ENCODE data around the gene HSF5.

HSF5 gene

DNA sequence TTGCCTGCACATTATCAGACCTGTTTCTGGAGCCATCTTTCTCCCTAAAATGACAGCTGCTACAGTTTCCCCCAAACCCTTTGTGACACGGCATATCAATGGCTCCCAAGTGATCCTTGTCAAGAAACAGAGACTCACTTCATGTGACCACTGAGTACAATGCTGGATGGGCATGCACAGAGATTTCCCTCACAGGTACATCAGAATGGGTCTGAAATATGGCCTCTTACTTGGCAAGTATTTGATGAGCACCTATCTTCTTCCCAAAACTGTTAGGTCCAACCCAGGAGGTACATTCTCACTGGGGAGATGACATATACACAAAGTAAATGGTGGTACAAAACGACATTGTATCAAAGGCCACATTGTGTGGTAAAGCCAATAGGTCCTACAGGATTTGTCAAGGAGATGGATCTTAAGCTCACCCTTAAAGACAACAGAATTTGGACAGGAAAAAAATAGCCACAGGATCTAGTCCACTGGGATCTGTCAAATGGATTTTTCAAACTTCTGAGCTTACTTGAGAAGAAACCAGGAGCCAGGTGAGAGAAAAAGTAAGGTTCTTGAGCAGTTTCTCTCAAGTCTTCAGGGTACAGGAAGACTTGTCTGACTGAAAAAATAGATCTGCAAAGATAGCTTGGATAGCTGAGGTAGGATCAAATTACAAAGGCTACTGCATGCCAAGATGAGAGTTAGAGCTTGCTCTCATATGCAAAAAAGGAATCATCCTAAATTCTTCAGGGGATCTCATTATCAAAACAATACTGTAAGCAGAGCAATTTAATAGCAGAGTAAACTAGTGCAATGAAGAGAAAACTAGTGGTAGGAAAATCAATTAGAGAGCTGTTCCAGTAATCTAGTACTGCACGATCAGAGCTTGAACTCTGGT lies 99.7 kb downstream of the HSF5 start:
- H3K36me3 Mint-ChIP-seq (ENCODE audit: low read depth) = no peaks in the 10 kb centered on the region
- H3K27me3 Mint-ChIP-seq = peaks cover 22% of the 10 kb centered on the region
- H3K4me1 Mint-ChIP-seq (ENCODE audit: low read depth) = peaks cover 23% of the 10 kb centered on the region
- H3K27ac Mint-ChIP-seq = no peak overlapping the region
- intact Hi-C loops (cut with micrococcal nuclease) = no loop called here
- H3K4me3 Mint-ChIP-seq = no peak overlapping the region
- H3K9me3 Mint-ChIP-seq = no peaks in the 10 kb centered on the region

DNA sequence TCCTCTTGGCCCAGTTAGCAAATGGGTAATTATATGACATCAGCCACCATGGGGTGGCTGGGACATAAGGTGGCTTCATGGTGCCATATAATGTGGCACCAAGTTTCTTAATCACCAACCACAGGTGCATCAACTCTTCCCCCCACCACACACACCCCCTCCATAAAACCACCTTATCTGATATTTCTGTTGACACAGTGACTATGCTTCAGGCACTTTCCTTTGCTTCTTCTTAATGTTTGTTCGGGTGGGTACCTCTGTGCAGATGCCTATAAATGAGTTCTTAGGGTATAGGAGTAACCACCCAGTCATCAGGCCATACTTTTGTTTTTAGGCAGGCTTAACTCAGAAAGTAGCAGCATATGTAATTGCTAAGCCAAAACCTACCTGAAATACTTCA lies 100.4 kb downstream of the HSF5 start:
- Mint-ChIP-seq H3K27me3 (peaks cover 22% of the 10 kb centered on the region), H3K4me1 (ENCODE audit: low read depth) (peaks cover 23% of the 10 kb centered on the region), H3K9me3 (no peaks in the 10 kb centered on the region), H3K36me3 (ENCODE audit: low read depth) (no peaks in the 10 kb centered on the region), H3K27ac (no peak overlapping the region), H3K4me3 (no peak overlapping the region)
- intact Hi-C loops (cut with micrococcal nuclease) = no loop called here

DNA sequence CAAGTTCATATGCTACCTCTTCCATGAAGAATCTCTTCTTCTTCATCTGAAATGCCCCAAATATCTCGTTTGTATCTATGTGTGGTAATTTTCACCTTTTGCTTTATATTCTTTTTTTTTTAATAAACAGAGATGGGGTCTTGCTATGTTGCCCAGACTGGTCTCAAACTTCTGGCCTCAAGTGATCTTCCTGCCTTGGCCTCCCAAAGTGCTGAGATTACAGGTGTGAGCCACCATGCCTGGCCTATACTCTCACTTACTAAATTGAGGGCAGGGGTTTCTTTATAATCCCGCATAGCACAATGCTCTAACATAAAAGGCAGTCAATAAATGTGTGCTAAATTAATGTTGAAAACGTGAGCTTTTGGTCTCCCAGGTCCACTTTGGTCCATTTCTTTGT lies 101.5 kb downstream of the HSF5 start:
- intact Hi-C loops (cut with micrococcal nuclease) = no loop called here
- no peak overlapping the region for H3K27ac Mint-ChIP-seq

DNA sequence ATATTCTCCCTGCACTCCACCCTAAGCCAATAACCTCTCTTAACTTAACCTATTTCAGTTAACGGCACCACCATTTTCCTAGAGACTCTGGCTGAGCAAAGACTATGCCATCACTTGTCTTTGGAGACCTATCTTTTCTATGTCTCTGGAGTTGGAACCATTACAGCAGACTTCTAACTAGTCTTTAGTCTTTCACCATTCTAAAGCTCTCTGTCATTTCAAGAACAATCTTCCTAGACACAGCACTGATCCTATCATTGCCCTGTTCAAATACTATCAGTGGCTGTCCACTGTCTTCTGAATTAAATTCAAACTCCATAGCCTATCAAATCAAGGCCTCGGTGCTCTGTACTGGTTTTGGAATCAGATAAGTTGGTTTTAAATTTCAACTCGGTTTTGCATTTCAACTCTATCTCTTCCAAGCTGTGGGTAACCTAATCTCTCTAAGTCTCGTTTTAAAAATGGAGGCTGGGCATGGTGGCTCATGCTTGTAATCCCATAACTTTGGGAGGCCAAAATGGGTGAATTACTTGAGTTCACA lies 102.8 kb downstream of the HSF5 start:
- Mint-ChIP-seq H3K27me3 (peaks cover 18% of the 10 kb centered on the region), H3K4me3 (no peak overlapping the region), H3K36me3 (ENCODE audit: low read depth) (no peaks in the 10 kb centered on the region), H3K27ac (no peak overlapping the region), H3K9me3 (no peaks in the 10 kb centered on the region), H3K4me1 (ENCODE audit: low read depth) (peaks cover 35% of the 10 kb centered on the region)
- intact Hi-C loops (cut with micrococcal nuclease) = no loop called here

More for the DNA sequence above, 101.5 kb downstream of the HSF5 start:
- Mint-ChIP-seq H3K36me3 (ENCODE audit: low read depth) (no peaks in the 10 kb centered on the region), H3K27me3 (peaks cover 21% of the 10 kb centered on the region), H3K4me1 (ENCODE audit: low read depth) (peaks cover 34% of the 10 kb centered on the region), H3K4me3 (no peak overlapping the region), H3K9me3 (no peaks in the 10 kb centered on the region)

DNA sequence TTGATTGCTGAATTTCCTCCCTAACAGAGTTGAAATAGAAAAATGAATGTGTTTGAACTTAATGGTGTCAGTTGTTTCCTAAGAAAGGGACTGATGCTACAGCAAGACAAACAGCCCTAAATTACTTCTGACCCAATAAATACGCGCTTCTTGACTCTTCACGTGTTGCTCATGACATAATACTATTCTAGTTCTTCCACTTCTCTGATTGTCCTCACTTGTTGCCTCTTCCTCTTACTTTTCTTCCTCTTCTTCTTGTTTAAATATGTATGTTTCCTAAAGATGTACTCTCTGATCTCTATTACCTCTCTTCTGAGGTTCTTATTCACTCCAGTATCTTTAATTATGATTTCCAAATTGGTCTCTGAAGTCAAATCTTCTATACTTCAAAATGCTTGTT lies 103.3 kb downstream of the HSF5 start:
- intact Hi-C loops (cut with micrococcal nuclease) = no loop called here
- no peaks in the 10 kb centered on the region for H3K9me3 Mint-ChIP-seq

DNA sequence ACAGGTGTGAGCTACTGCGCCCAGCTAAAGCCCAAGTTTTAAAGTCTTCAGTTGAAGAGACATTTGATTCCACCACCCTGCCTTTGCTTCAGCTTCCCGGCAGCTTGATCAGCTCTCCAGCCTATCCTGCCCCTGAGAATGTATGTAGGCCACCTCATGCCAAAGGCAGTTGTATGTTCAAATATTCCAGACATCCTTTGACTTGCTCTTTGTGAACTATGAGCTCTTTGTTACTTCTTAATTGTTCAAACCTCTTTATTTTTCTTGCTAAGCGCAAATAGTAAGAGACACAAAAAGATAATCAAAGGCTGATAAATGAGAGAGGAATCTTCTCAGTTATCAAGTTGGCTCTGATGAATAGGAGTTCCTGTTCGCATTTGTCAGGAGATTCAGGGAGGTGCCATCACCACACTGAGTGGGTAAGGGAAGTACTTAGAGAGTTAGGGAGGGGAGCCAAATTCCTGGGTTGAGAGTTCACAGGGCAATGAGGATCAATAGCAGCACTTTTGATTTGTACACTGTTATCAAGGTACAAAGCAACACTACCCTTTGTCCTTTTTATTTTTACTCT lies 104.2 kb downstream of the HSF5 start:
- peaks cover 37% of the 10 kb centered on the region for H3K4me1 Mint-ChIP-seq (ENCODE audit: low read depth)
- no peaks in the 10 kb centered on the region for H3K9me3 Mint-ChIP-seq
- no peak overlapping the region for H3K4me3 Mint-ChIP-seq
- intact Hi-C loops (cut with micrococcal nuclease) = no loop called here
- no peak overlapping the region for H3K27ac Mint-ChIP-seq
- H3K36me3 Mint-ChIP-seq (ENCODE audit: low read depth) = no peaks in the 10 kb centered on the region
- H3K27me3 Mint-ChIP-seq = peaks cover 19% of the 10 kb centered on the region

More for the DNA sequence above, 103.3 kb downstream of the HSF5 start:
- Mint-ChIP-seq H3K36me3 (ENCODE audit: low read depth) (no peaks in the 10 kb centered on the region), H3K4me3 (no peak overlapping the region), H3K27me3 (peaks cover 16% of the 10 kb centered on the region), H3K27ac (no peak overlapping the region), H3K4me1 (ENCODE audit: low read depth) (peaks cover 35% of the 10 kb centered on the region)

DNA sequence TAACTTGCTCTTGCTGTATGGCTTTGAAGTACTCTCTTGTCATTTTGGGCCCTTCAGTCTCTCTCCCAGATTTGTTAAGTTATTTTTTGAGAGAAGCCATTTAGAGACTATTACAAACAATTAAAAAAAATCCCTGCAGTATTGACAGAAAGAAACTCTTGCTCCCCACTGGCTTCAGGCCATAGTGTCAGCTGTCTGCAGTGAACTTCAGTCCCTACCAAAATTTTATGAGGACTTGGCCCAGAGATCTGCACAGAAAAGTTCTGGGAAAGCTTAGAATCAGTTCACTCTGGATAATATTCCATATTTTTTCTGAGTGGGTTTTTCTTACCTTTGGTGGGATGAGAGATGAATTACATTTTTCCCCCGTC lies 105.4 kb downstream of the HSF5 start:
- H3K27me3 Mint-ChIP-seq = peaks cover 20% of the 10 kb centered on the region
- no peaks in the 10 kb centered on the region for H3K36me3 Mint-ChIP-seq (ENCODE audit: low read depth)
- intact Hi-C loops (cut with micrococcal nuclease) = no loop called here
- H3K4me3 Mint-ChIP-seq = no peak overlapping the region
- H3K9me3 Mint-ChIP-seq = no peaks in the 10 kb centered on the region
- peaks cover 35% of the 10 kb centered on the region for H3K4me1 Mint-ChIP-seq (ENCODE audit: low read depth)
- peak overlapping the region; percentile 1 for H3K27ac Mint-ChIP-seq

DNA sequence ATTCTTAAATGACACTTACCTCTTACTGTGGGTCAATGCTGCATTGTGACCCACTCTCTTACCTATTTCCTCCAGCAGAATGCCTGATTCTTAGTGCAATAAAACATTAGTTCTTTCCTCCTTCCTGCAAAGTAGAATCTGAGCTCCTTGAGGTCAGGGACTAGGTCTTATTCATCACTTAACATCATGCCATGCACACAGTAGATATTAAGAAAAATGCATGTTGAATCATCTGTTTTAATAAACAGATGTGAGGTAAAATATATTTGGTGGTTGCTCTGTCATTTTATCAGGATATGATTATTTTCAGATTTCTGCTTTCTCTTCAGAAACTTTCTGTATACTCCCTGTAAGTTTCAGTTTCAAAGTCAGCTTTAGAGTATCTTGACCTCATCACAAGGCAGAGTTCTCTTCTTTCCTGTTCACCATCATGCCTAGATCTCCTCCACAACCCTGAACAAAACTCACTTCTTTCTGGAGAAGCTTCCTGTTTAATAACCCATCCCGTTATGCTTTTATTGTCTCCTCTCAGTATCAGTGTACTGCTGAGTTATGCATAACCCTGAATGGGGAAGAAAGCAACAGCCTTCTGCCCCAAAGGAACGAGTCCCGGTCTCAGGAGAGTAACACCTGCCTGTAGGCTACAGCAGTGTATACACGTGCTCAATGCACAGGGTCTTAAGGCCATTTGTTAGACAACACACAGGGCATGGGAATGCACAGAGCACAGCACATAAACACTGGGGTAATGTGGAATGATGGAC lies 105.9 kb downstream of the HSF5 start:
- H3K27ac Mint-ChIP-seq = peak overlapping the region; percentile 1

DNA sequence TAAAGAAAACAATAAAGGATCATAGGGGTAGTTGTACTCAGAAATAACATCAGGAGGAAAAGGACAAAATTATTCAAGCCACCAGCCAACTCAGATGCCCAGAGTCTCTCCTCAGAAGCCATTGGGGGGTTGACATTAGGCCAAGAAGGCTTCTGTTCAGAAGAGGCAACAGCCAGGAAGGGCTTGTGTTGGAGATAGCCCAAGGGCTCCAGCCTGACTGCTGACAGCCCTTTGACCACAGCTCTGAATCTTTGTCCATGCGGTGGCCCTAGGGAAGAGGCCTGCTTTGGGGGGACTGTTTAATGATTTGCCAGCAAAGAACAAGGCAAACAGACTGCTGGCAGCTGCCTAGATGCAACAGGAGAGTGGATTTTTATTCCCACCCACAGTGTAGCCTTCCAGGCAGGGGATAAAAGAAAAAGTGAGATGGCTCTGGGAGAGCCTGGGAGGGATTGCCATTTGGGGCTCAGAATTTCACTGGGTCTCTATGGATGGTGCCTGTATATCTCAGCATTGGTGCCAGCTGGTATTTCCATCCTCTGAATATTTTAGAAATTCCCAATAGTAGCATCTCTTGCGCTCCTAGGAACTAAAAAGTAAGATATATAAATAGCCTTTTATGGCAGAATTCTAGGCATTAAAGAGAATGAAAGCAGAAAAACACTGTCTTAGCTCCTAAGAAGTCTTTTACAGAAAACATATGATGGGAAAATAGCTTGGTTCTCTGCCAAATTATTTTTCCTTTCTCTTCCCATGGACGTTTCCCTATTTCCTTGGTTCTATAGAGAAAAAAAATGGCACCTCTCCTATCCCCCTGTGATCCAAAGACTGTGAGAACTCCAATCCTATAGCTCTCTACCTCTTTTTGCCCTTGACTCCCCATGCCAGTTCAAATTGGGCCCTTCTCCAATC lies 106.8 kb downstream of the HSF5 start:
- intact Hi-C loops (cut with micrococcal nuclease) = no loop called here
- H3K4me3 Mint-ChIP-seq = no peak overlapping the region
- peaks cover 49% of the 10 kb centered on the region for H3K4me1 Mint-ChIP-seq (ENCODE audit: low read depth)
- H3K27ac Mint-ChIP-seq = no peak overlapping the region
- no peaks in the 10 kb centered on the region for H3K36me3 Mint-ChIP-seq (ENCODE audit: low read depth)
- peaks cover 18% of the 10 kb centered on the region for H3K27me3 Mint-ChIP-seq
- H3K9me3 Mint-ChIP-seq = no peaks in the 10 kb centered on the region

More for the DNA sequence above, 105.9 kb downstream of the HSF5 start:
- peaks cover 20% of the 10 kb centered on the region for H3K27me3 Mint-ChIP-seq
- no peaks in the 10 kb centered on the region for H3K9me3 Mint-ChIP-seq
- intact Hi-C loops (cut with micrococcal nuclease) = no loop called here
- H3K36me3 Mint-ChIP-seq (ENCODE audit: low read depth) = no peaks in the 10 kb centered on the region
- no peak overlapping the region for H3K4me3 Mint-ChIP-seq
- peaks cover 40% of the 10 kb centered on the region for H3K4me1 Mint-ChIP-seq (ENCODE audit: low read depth)

DNA sequence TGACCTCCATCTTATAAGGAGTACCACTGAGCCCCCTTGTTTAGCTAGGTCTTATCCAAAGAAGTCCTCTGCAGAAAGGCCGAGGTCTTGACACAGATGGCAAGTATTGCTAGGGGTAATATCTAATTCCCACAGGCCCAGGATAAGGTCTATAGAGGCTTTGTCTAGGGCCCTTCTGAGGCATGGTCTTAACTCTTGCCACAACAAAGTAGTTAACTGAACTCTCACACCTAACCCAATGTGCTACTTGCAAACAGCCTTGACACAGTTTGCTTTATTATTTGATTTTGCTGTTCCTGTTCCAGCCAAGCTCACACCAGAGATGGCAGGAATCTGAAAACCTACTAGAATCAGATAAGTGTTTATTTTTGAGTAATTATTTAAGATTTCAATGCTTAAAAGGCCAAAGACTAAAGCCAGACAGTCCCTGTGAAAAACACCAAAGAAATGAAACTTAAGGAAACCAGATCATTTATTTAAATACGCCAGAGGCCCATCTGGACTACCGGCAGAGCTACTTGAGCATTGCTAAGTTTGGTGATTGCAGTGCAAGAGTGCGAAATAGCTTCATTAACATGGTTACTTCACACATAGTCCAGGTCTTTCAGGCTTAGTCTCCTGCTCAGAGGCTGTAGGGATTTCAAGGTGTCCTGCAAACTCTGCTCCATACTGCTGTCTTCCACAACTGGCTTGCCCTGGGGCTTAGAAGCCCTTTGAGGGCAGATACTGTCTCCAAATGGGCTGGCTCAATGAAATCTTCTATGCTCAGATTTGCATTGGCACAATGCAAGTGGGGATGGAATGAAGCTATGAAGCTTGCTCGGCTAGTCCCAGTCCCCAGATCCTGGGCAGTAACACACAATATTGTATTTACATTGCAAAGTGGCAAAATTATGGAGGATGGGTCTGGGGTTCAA lies 107.7 kb downstream of the HSF5 start:
- H3K36me3 Mint-ChIP-seq (ENCODE audit: low read depth) = no peaks in the 10 kb centered on the region
- intact Hi-C loops (cut with micrococcal nuclease) = no loop called here
- H3K27me3 Mint-ChIP-seq = peaks cover 18% of the 10 kb centered on the region
- H3K4me3 Mint-ChIP-seq = no peak overlapping the region
- no peak overlapping the region for H3K27ac Mint-ChIP-seq
- peaks cover 55% of the 10 kb centered on the region for H3K4me1 Mint-ChIP-seq (ENCODE audit: low read depth)
- H3K9me3 Mint-ChIP-seq = no peaks in the 10 kb centered on the region

DNA sequence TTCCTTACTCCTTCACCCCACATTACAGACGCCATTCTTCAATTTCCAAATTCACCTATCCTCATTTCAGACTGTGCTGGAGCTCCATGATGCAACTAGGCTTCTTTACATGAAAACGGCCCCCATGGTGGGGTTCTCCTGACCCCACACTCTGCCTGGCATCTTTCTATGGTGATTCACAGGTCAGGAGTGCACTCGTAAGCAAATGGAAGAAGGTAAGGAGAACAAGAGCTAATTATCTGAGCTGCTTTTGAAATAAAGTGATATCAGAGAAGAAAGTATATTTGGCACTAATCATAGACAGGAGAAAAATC lies 108.7 kb downstream of the HSF5 start:
- intact Hi-C loops (cut with micrococcal nuclease) = loop anchor here (10.0 kb wide), 1 partner anchor 55 kb away; the partner anchor contains the start of gene TSPOAP1
- H3K4me3 Mint-ChIP-seq = no peak overlapping the region
- no peaks in the 10 kb centered on the region for H3K9me3 Mint-ChIP-seq
- H3K27me3 Mint-ChIP-seq = peaks cover 22% of the 10 kb centered on the region
- H3K36me3 Mint-ChIP-seq (ENCODE audit: low read depth) = no peaks in the 10 kb centered on the region
- H3K27ac Mint-ChIP-seq = no peak overlapping the region
- H3K4me1 Mint-ChIP-seq (ENCODE audit: low read depth) = peaks cover 55% of the 10 kb centered on the region

DNA sequence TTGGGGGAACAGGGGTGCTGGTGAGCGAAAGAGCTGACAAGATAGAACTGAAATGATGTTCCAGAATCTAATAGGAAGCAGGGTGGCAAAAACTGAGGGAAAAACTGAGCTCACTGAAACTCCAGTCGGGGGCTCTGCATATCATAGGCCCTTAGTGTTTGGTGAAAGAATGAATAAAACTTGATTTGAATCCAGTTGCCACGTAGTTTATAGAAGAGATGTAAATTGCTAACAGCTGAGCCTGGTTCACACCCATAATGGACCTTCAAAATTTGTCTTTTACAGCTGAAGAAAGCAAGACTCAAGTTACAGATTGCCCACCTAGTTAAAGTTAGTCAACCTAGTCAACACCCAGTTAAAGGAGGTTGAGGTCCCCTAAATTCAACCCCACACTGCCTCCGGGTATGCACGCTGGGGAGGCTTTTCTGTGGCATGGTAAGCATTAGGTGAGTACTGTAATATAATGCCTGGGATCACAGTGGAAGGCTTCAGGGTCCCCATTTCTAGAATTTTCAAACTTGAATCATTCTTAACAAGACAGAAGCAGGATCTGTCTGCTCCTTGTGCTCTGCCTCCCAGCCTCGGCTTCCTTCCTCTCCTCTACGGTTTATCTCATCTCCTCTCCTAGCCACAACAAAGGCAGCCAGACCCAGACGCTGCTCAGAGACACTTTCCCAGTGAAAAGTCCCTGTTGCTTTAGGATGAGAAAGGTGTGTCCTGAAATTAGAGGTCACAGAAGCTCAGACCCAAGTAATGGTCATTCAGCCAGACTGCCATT lies 109.3 kb downstream of the HSF5 start:
- Mint-ChIP-seq H3K4me1 (ENCODE audit: low read depth) (peaks cover 50% of the 10 kb centered on the region), H3K27ac (no peak overlapping the region), H3K4me3 (no peak overlapping the region), H3K27me3 (peaks cover 22% of the 10 kb centered on the region), H3K9me3 (no peaks in the 10 kb centered on the region), H3K36me3 (ENCODE audit: low read depth) (no peaks in the 10 kb centered on the region)
- intact Hi-C loops (cut with micrococcal nuclease) = loop anchor here (10.0 kb wide), 1 partner anchor 54 kb away; the partner anchor contains the start of gene TSPOAP1
